HepG2 (cell line): ENCODE measurements around the gene MYRIP. TPM values are rescaled to one million over a fixed set of nuclear protein-coding genes. Genes with fewer than 3 reads are reported as not detected.

Source experiments
- ATAC-seq: fragments of 200-7000 bp; cut with Tn5 transposase; 3 replicates; pipeline ENCODE4 v1.9.1; 2020; ENCODE audit warnings: mild to moderate bottlenecking, moderate library complexity
- BruUV-seq: library from RNA; stranded (reverse); fragments of 400-500 nt; replicated peaks from 2 replicates; lab custom pipeline; 2021; lab: Mats Ljungman, UMichigan
- CTCF ChIA-PET: fragments of 300-600 bp; formaldehyde crosslinking; extraction: SDS; loops from one replicate; lab custom pipeline; 2021; ENCODE audit warnings: low total read pairs, inconsistent platforms, low intra/inter-chr PET ratio; lab: Yijun Ruan, JAX
- POLR2A ChIA-PET: fragments of 350-600 bp; sonication (Branson Sonifier 250); formaldehyde crosslinking; loops from one replicate; lab custom pipeline; 2020; ENCODE audit warnings: antibody characterized with exemption, inconsistent platforms; lab: Yijun Ruan, JAX
- DNase-seq: peaks from one replicate; pipeline ENCODE4 v3.0.0-alpha.2; 2015; ENCODE audit warnings: low spot score
- FAIRE-seq: peaks from 3 replicates; lab custom pipeline; 2011; peaks lifted over from hg19 to GRCh38; lab: Jason Lieb, UNC
- H2AFZ ChIP-seq: one replicate; pipeline ENCODE4 v1.6.1; 2011; ENCODE audit warnings: low read length, inconsistent platforms
- H3K27ac ChIP-seq: fragments of 300-600 bp; 3 replicates; pipeline ENCODE4 v1.8.0; 2011; ENCODE audit warnings: mixed run types, mild to moderate bottlenecking, mixed read lengths, low read length, inconsistent platforms; ENCODE audit not compliant: insufficient read depth; ENCODE audit errors: extremely low read length
- H3K27me3 ChIP-seq, 2 experiments: fragments of 200-600 bp in 1 of 2; 2 replicates in 1 of 2; 3 replicates in 1 of 2; pipeline versions ENCODE4 v1.6.0 to v1.8.0; 2011; ENCODE audit warnings: low read length in 2 of 2, mild to moderate bottlenecking in 2 of 2, moderate library complexity in 2 of 2, inconsistent platforms in 1 of 2; ENCODE audit not compliant: insufficient read depth in 2 of 2, control insufficient read depth in 1 of 2
- H3K36me3 ChIP-seq, 2 experiments: fragments of 200-600 bp in 1 of 2; replicated peaks in 1 of 2; 2 replicates in 1 of 2; 3 replicates in 1 of 2; pipeline versions ENCODE4 v1.5.1 to v1.8.0; 2011; ENCODE audit warnings: low read length in 2 of 2, inconsistent platforms in 1 of 2; ENCODE audit not compliant: insufficient read depth in 2 of 2, control insufficient read depth in 1 of 2
- H3K4me1 ChIP-seq: 2 replicates; pipeline ENCODE4 v1.5.1; 2012; ENCODE audit warnings: low read length, inconsistent platforms; ENCODE audit not compliant: insufficient read depth
- H3K4me2 ChIP-seq: 2 replicates; pipeline ENCODE4 v1.6.0; 2011; ENCODE audit warnings: low read depth, low read length, inconsistent platforms
- H3K4me3 ChIP-seq, 3 experiments: fragments of 200-600 bp in 1 of 3; sonication (generic), shearing (Covaris generic) in 1 of 3; replicated peaks in 1 of 3; 2 replicates each; pipeline ENCODE4 v1.5.1; 2011 to 2016; ENCODE audit warnings: low read length in 3 of 3, inconsistent platforms in 2 of 3, low read depth in 2 of 3, mild to moderate bottlenecking in 2 of 3, control low read depth in 1 of 3, mixed read lengths in 1 of 3; ENCODE audit not compliant: insufficient read depth in 1 of 3
- H3K79me2 ChIP-seq: one replicate; pipeline ENCODE4 v1.6.1; 2011; ENCODE audit warnings: low read length, inconsistent platforms; ENCODE audit not compliant: insufficient read depth
- H3K9ac ChIP-seq: 2 replicates; pipeline ENCODE4 v1.6.0; 2011; ENCODE audit warnings: mild to moderate bottlenecking, low read depth, low read length, inconsistent platforms; ENCODE audit not compliant: insufficient read depth
- H3K9me3 ChIP-seq: 2 replicates; pipeline ENCODE4 v1.5.1; 2012; ENCODE audit warnings: mild to moderate bottlenecking, low read length
- H4K20me1 ChIP-seq: 2 replicates; pipeline ENCODE4 v1.6.0; 2011; ENCODE audit warnings: inconsistent platforms, mild to moderate bottlenecking, low read length, moderate library complexity; ENCODE audit not compliant: insufficient read depth
- FOXK1 ChIP-seq: sonication (generic); formaldehyde crosslinking; IDR thresholded peaks from 2 replicates; pipeline ENCODE4 v1.4.0; 2020; ENCODE audit warnings: low read depth, missing genetic modification reagents, borderline replicate concordance
- KDM5B ChIP-seq: sonication (generic); formaldehyde crosslinking; IDR thresholded peaks from 2 replicates; pipeline ENCODE4 v1.4.0; 2020; ENCODE audit warnings: missing genetic modification reagents, mild to moderate bottlenecking, borderline replicate concordance
- KLF12 ChIP-seq: sonication (generic); formaldehyde crosslinking; IDR thresholded peaks from 2 replicates; pipeline ENCODE4 v1.4.0; 2020; ENCODE audit warnings: missing genetic modification reagents, borderline replicate concordance
- NBN ChIP-seq: fragments of 450-650 bp; conservative IDR thresholded peaks from 2 replicates; pipeline ENCODE4 v1.6.1; 2017
- REL ChIP-seq: sonication (generic); formaldehyde crosslinking; conservative IDR thresholded peaks from 2 replicates; pipeline ENCODE4 v1.8.0; 2022; ENCODE audit warnings: mild to moderate bottlenecking, missing genetic modification reagents, moderate library complexity
- SETDB1 ChIP-seq: sonication (generic); formaldehyde crosslinking; IDR thresholded peaks from 2 replicates; pipeline ENCODE4 v1.5.1; 2020; ENCODE audit warnings: missing genetic modification reagents, mild to moderate bottlenecking, borderline replicate concordance
- YEATS4 ChIP-seq: sonication (generic); formaldehyde crosslinking; IDR thresholded peaks from 2 replicates; pipeline ENCODE4 v1.4.0; 2020; ENCODE audit warnings: missing genetic modification reagents, borderline replicate concordance
- ZNF20 ChIP-seq: sonication (generic); formaldehyde crosslinking; IDR thresholded peaks from 2 replicates; pipeline ENCODE4 v1.4.0; 2020; ENCODE audit warnings: mild to moderate bottlenecking, moderate library complexity, missing genetic modification reagents
- ZNF256 ChIP-seq: sonication (generic); formaldehyde crosslinking; conservative IDR thresholded peaks from 2 replicates; pipeline ENCODE4 v1.4.0; 2020; ENCODE audit warnings: missing genetic modification reagents
- ZNF329 ChIP-seq: sonication (generic); formaldehyde crosslinking; IDR thresholded peaks from 2 replicates; pipeline ENCODE4 v1.9.0; 2021; ENCODE audit warnings: low read depth, mild to moderate bottlenecking, missing genetic modification reagents
- ZNF383 ChIP-seq: sonication (generic); formaldehyde crosslinking; IDR thresholded peaks from 2 replicates; pipeline ENCODE4 v1.4.0; 2020; ENCODE audit warnings: missing genetic modification reagents, mild to moderate bottlenecking, borderline replicate concordance
- ZNF501 ChIP-seq: sonication (generic); formaldehyde crosslinking; IDR thresholded peaks from 2 replicates; pipeline ENCODE4 v1.5.1; 2020; ENCODE audit warnings: mild to moderate bottlenecking, moderate library complexity, missing genetic modification reagents
- ZNF556 ChIP-seq: sonication (generic); formaldehyde crosslinking; IDR thresholded peaks from 2 replicates; pipeline ENCODE4 v1.4.0; 2020; ENCODE audit warnings: mild to moderate bottlenecking, missing genetic modification reagents, borderline replicate concordance
- ZNF572 ChIP-seq: sonication (generic); formaldehyde crosslinking; IDR thresholded peaks from 2 replicates; pipeline ENCODE4 v1.5.1; 2020; ENCODE audit warnings: mild to moderate bottlenecking, missing genetic modification reagents
- ZNF800 ChIP-seq: sonication (generic); formaldehyde crosslinking; IDR thresholded peaks from 2 replicates; pipeline ENCODE4 v1.4.0; 2020; ENCODE audit warnings: missing genetic modification reagents
- ZNF816 ChIP-seq: sonication (generic); formaldehyde crosslinking; IDR thresholded peaks from 2 replicates; pipeline ENCODE4 v1.8.0; 2022; ENCODE audit warnings: missing genetic modification reagents, mild to moderate bottlenecking, borderline replicate concordance
- ZNF841 ChIP-seq: sonication (generic); formaldehyde crosslinking; IDR thresholded peaks from 2 replicates; pipeline ENCODE4 v1.8.1; 2023; ENCODE audit warnings: missing genetic modification reagents, borderline replicate concordance
- ZSCAN12 ChIP-seq: sonication (generic); formaldehyde crosslinking; IDR thresholded peaks from 2 replicates; pipeline ENCODE4 v1.9.0; 2021; ENCODE audit warnings: mild to moderate bottlenecking, missing genetic modification reagents
- WGBS: methylation state at CpG from one replicate; pipeline ENCODE4 v1.1.6; 2017; ENCODE audit warnings: low lambda C conversion rate; 5-methylcytosine and 5-hydroxymethylcytosine counted together
- in situ Hi-C: cut with HindIII; loops from 2 replicates; pipeline ENCODE4 v1.10.0; 2017; ENCODE audit warnings: low pct_unique_long_range_greater_than_20kb; ENCODE audit not compliant: extremely low pct_ligation_motif_present
- intact Hi-C: fragments of 100-400 bp; cut with micrococcal nuclease; formaldehyde crosslinking; loops from one replicate; pipeline ENCODE4 v1.10.0; 2022; ENCODE audit not compliant: unreplicated experiment
- polyA plus RNA-seq, 8 experiments: library from polyadenylated mRNA; depleted of rRNA in 3 of 8; stranded (reverse) in 7 of 8; unstranded in 1 of 8; fragments of >200 nt; fragmentation: Illumina TruSeq in 4 of 8; extraction: Trizol in 4 of 8; gene quantifications; 2 replicates each; pipeline versions ENCODE4 v1.2.1 to v1.2.3, GENCODE V29; 2011 to 2016; ENCODE audit warnings: low read depth in 4 of 8, missing spikeins in 1 of 8, mixed read lengths in 1 of 8; ENCODE audit not compliant: insufficient read depth in 1 of 8
- total RNA-seq, 5 experiments: library from RNA; depleted of rRNA; stranded (reverse); fragments of >200 nt; fragmentation: Illumina TruSeq; extraction: Trizol; gene quantifications; 2 replicates each; pipeline ENCODE4 v1.2.3, GENCODE V29; 2016; ENCODE audit warnings: low read depth in 1 of 5
- TF ChIP-seq, protein P1 (sequence below): sonication (generic); formaldehyde crosslinking; IDR thresholded peaks from 2 replicates; pipeline ENCODE4 v1.5.1; 2020; ENCODE audit warnings: missing genetic modification reagents, mild to moderate bottlenecking, borderline replicate concordance

The MYRIP gene
- total and polyA plus RNA-seq, 2 of the 13 experiments (the other 11 are each of a cell fraction or from before 2014, with no cell fraction given), result 0.64 to 0.84 TPM

- peaks cover 44% of the 10 kb centered on the region for H3K4me1 ChIP-seq
- H3K27ac ChIP-seq, result peak overlapping the region; percentile 32
- FAIRE-seq, result no peak
- POLR2A ChIA-PET, result no interaction called here
- intact Hi-C loops, result loop anchor here (5.0 to 10.0 kb wide), 3 partner anchors 103 to 365 kb away; no protein-coding TSS in a partner anchor
- H3K9me3 ChIP-seq, result no peaks in the 10 kb centered on the region
- H4K20me1 ChIP-seq, result no peaks in the 10 kb centered on the region
- no peaks in the 10 kb centered on the region for H3K79me2 ChIP-seq
- peak overlapping the region; percentile 75 for H3K4me2 ChIP-seq
- peak; percentile 26 for ATAC-seq
- CTCF ChIA-PET, result no interaction called here
- DNase-seq, result no peak
- H2AFZ ChIP-seq, result no peak overlapping the region
- no peaks in the 10 kb centered on the region for H3K36me3 ChIP-seq
- in situ Hi-C loops, result loop anchor here (5.0 kb wide), 1 partner anchor 177 kb away; no protein-coding TSS in a partner anchor
- peaks cover 7 to 34% of the 10 kb centered on the region in 2 experiments; a peak in 4 of 5 replicates for H3K27me3 ChIP-seq
- BruUV-seq, result no TSS peak
- WGBS, result 23% methylated on average over 12 of the region's 48 CpGs
- peak overlapping the region; percentile 37 to 67 (median 50); a peak in 5 of 6 replicates for H3K4me3 ChIP-seq
- peak overlapping the region; percentile 49; the same call in 1 of the 2 replicates for H3K9ac ChIP-seq
- TF ChIP-seq ZNF256, result no peak
- TF ChIP-seq NBN, result no peak
- TF ChIP-seq ZNF841 (CRISPR knock-in tag), result no peak
- TF ChIP-seq KLF12 (CRISPR knock-in tag), result no peak
- 0 out of 2 replicates have a peak, but pooled peaks have one; percentile 9 for TF ChIP-seq ZNF572 (CRISPR knock-in tag)
- TF ChIP-seq ZSCAN12 (CRISPR knock-in tag), result no peak
- TF ChIP-seq ZNF816 (CRISPR knock-in tag), result no peak
- TF ChIP-seq ZNF501, result peak; percentile 60; the same call in 1 of the 2 replicates
- no peak for TF ChIP-seq REL (CRISPR knock-in tag)
- no peak for TF ChIP-seq ZNF20 (CRISPR knock-in tag)
- no peak for TF ChIP-seq ZNF383 (CRISPR knock-in tag)
- no peak for TF ChIP-seq SETDB1 (CRISPR knock-in tag)
- 0 out of 2 replicates have a peak, but pooled peaks have one; percentile 14 for TF ChIP-seq ZNF556
- TF ChIP-seq, protein P1, sequence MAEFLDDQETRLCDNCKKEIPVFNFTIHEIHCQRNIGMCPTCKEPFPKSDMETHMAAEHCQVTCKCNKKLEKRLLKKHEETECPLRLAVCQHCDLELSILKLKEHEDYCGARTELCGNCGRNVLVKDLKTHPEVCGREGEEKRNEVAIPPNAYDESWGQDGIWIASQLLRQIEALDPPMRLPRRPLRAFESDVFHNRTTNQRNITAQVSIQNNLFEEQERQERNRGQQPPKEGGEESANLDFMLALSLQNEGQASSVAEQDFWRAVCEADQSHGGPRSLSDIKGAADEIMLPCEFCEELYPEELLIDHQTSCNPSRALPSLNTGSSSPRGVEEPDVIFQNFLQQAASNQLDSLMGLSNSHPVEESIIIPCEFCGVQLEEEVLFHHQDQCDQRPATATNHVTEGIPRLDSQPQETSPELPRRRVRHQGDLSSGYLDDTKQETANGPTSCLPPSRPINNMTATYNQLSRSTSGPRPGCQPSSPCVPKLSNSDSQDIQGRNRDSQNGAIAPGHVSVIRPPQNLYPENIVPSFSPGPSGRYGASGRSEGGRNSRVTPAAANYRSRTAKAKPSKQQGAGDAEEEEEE (CRISPR knock-in tag), result no peak
- 0 out of 2 replicates have a peak, but pooled peaks have one; percentile 7 for TF ChIP-seq ZNF329
- TF ChIP-seq FOXK1, result no peak
- TF ChIP-seq ZNF800 (CRISPR knock-in tag), result peak; percentile 79; the same call in 1 of the 2 replicates
- TF ChIP-seq KDM5B, result peak; percentile 5; the same call in 1 of the 2 replicates
- no peak for TF ChIP-seq YEATS4
Observed at GRCh38 chr3:39809995-39810595, 686 bp downstream of the MYRIP start.
